ENCODE data around the gene TXNDC2.

TXNDC2 gene

GRCh38 chr18:9861157-9861556, 24.6 kb upstream of the TXNDC2 start:
- H3K4me3 ChIP-seq (ENCODE audit: low read depth, low read length), result no peak overlapping the region
- TF ChIP-seq, protein P1, sequence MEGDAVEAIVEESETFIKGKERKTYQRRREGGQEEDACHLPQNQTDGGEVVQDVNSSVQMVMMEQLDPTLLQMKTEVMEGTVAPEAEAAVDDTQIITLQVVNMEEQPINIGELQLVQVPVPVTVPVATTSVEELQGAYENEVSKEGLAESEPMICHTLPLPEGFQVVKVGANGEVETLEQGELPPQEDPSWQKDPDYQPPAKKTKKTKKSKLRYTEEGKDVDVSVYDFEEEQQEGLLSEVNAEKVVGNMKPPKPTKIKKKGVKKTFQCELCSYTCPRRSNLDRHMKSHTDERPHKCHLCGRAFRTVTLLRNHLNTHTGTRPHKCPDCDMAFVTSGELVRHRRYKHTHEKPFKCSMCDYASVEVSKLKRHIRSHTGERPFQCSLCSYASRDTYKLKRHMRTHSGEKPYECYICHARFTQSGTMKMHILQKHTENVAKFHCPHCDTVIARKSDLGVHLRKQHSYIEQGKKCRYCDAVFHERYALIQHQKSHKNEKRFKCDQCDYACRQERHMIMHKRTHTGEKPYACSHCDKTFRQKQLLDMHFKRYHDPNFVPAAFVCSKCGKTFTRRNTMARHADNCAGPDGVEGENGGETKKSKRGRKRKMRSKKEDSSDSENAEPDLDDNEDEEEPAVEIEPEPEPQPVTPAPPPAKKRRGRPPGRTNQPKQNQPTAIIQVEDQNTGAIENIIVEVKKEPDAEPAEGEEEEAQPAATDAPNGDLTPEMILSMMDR (IDR thresholded peaks at IDR 0.05; ENCODE audit: low read depth, low read length), result no peak

GRCh38 chr18:9861933-9862332, 23.8 kb upstream of the TXNDC2 start:
- TF ChIP-seq, protein P1 (IDR thresholded peaks at IDR 0.05; ENCODE audit: low read depth, low read length), result no peak
- H3K4me3 ChIP-seq (ENCODE audit: low read depth, low read length), result no peak overlapping the region

DNA sequence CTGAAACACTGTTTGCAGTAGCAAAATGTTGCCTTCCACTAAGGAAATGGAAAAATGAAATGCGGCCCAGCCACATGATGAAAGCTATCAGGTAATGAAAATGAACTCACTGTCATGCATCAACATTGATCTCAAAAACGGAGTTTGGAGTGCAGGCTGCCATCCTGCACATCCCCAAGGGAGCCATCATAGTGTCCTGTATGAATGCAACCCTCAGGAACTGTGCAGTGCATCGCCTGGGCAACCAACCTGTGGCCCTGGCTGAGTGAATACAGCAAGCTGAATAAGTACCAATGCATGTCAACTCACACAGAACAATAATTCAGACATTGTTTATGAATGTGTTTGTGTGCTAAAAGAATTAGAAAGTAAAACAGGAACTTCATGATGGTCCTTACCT, 23.1 kb upstream of the TXNDC2 start:
- TF ChIP-seq, protein P1 (IDR thresholded peaks at IDR 0.05; ENCODE audit: low read depth, low read length), result no peak

GRCh38 chr18:9863282-9863681, 22.5 kb upstream of the TXNDC2 start:
- no peak overlapping the region for H3K4me3 ChIP-seq (ENCODE audit: low read depth, low read length)
- TF ChIP-seq, protein P1 (IDR thresholded peaks at IDR 0.05; ENCODE audit: low read depth, low read length), result no peak

More for the DNA sequence above, 23.1 kb upstream of the TXNDC2 start:
- no peak overlapping the region for H3K4me3 ChIP-seq (ENCODE audit: low read depth, low read length)

GRCh38 chr18:9865764-9866490, 19.8 kb upstream of the TXNDC2 start:
- TF ChIP-seq, protein P1 (IDR thresholded peaks at IDR 0.05; ENCODE audit: low read depth, low read length), result no peak
- H3K4me3 ChIP-seq (ENCODE audit: low read depth, low read length), result no peak overlapping the region

- TF ChIP-seq, protein P1 (IDR thresholded peaks at IDR 0.05; ENCODE audit: low read depth, low read length), result no peak
- H3K4me3 ChIP-seq (ENCODE audit: low read depth, low read length), result no peak overlapping the region
These were observed 19.1 kb upstream of the TXNDC2 start for GRCh38 chr18:9866627-9867026.

DNA sequence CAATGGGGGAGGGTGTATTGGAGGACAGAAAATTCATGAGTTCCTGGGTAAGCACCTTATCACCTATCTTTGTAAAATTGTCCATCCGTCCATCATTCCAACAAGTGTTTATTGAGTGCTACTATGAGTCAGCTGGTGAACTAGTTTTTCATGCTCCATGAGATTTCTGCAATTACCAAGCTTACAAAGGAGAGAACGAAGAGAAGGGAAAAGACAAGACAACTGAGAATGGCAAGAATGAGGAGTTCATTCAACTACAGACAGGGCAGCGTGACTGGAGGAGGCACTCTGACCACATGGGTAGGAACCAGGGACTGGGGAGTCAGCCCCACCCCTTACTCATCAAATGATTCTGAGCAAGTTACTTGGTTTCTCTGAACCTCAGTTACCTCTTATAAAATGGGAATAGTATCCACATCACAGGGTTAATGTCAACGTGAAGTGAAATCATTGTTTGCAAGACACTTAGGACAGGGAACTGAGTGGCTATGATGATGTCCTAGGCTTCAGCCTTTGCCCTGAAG, 18.6 kb upstream of the TXNDC2 start:
- TF ChIP-seq, protein P1 (IDR thresholded peaks at IDR 0.05; ENCODE audit: low read depth, low read length), result no peak

More for the DNA sequence above, 18.6 kb upstream of the TXNDC2 start:
- no peak overlapping the region for H3K4me3 ChIP-seq (ENCODE audit: low read depth, low read length)
